ENCODE data around the gene NARS2.

Gene NARS2

DNA sequence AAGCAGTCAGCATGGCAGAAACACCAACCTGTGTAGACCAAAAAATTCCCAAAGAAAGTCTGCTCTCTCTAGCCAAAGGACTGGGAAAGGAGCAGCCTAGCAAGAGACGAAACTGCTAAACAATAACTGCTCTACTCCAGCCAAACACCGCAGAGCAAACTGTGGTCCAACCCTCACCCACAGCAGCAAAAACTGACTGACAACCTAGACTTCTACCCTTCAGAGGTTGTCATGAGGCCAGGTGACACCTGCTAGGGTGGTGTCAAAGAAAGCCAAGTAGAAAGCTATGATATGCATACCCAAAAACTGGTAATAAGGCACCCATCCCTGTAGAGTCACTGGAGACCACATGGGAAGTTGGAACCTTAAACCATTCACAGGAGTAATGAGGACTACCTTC lies 168.9 kb downstream of the NARS2 start:
- DNase-seq = no peak

DNA sequence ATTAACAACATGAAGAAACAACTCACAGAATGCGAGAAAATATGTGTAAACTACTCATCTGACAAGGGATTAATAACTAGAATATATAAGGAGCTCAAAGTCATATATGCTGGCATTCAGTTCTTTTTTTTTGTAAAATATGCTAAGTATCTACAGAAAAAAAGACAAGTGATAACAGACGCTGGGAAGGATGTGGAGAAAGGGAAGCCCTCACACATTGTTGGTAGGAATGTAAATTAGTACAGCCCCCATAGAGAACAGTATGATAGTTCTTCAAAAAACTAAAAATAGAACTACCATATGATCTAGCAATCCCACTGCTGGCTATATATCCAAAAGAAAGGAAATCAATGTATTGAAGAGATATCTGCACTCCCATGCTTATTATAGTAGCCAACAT lies 170.9 kb downstream of the NARS2 start:
- no peak for DNase-seq

DNA sequence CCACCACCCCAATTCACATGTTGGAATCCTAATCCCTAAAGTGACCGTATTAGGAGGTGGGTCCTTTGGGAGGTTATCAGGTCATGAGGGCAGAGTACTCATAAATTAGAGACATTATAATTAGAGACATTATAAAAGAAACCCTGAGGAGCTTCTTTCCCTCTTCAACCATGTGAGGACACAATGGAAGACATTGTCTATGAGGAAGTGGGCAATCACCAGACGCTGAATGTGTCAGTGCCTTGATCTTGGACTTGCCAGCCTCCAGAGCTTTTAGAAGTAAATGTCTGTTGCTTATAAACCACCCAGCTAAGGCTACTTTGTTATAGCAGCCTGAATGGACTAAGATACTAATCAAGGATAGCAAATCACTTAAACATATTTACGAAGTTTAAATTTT lies 171.8 kb downstream of the NARS2 start:
- no peak for DNase-seq

DNA sequence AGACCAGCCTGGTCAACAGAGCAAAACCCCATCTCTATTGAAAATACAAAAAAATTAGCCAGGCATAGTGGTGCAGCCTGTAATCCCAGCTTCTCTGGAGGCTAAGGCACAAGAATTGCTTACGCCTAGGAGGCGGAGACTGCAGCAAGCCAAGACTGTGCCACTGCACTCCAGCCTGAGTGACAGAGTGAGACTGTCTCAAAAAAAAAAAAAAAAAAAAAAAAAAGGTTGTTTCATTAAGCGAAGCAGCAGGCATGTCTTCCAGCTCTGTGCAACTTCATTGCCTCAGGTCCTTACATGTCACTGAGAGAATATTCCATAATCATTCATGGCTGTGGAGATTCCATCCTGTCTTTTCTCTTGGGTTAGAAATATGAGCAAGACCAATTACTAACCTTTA lies 174.0 kb downstream of the NARS2 start:
- DNase-seq = no peak

DNA sequence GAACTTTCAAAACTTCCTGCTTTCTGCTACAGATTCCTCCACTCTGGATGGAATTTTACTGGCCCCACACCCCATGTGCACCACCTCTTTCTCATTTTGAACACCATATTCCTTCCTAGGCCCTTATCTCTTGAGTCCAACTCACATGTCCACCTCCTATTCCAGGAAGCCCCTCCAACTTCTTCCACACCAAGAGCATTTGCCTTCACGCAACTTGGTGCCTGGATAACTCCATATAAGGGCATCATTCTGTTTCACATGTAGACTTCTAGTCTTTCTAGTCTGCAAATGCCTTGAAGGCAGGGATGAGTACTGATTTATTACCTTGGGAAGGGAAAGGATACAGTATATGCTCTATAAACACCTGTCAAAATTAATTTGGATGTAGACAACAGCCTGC lies 174.5 kb downstream of the NARS2 start:
- DNase-seq = no peak

DNA sequence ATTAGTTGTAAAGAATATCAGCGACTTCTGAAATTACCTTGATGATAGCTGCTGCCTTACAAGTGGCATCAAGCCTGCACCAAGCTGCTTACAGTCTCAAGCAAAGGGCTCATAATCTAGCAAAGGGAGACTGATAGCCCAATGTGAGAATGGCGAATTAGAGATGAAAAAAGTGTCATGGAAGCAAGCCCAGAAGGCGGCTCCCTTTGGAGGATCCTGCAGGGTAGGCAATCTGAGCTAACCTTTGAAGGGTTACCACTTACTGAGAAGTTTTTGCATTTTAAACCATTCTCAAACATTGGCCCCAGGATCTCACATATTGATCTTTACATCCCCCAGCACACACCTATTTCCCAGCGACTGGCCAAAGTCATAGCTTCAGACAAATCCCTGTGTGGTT lies 175.5 kb downstream of the NARS2 start:
- DNase-seq = no peak

DNA sequence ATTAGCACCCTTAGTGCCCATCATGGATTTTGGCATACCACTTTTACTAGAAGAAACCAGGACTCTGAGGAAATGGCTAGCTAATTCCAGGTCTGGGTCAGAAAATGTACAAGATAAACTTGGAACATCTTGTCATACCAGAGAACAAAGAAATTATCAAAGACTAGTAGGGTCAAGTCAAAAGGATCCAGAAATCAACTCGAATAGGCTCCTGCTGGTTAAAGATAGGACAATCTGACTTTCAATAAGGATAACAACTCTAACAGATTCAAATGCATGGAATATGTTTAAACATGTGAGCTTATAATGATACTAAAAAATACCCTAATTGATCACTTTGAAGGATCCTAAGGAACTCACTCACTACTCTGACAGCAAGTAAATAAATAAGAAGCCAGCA lies 175.9 kb downstream of the NARS2 start:
- no peak for DNase-seq

DNA sequence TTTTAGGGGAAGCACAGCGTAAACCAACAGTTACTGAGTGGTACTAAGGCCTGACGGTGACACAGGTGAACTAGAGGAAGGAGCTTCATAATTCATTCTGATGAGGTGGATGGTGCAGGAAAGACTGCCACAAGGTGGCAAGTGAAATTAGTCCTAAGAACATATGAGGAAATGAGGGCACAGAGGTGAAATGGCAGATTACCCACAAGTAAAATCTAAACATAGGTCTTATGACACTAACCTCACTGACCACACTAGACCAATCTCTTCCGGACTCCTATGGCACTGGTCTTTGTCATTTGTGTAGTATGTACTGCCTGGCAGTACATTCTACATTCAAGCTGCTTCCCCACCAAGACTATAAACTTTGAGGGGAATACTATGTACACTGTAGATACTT lies 177.3 kb downstream of the NARS2 start:
- peak; percentile 89 to 90 for DNase-seq

DNA sequence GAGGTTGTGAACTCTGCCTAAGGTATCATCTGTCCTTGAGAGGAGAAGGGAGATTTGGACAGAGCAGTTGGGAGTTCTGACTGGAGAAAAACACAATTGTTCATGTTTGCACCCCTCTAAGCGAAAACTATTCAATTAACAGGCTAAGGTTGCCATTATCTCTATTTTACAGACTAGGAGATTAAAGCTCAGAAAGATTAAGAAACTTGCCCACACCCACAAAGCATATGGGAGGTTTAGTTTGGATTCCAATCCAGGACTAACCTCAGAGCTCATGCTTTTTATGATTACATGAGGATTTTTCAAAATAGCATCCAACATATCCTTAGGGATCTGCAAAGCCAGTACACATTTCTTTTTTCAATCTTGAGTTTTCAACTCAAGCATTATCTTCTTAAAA lies 179.1 kb downstream of the NARS2 start:
- DNase-seq = no peak

DNA sequence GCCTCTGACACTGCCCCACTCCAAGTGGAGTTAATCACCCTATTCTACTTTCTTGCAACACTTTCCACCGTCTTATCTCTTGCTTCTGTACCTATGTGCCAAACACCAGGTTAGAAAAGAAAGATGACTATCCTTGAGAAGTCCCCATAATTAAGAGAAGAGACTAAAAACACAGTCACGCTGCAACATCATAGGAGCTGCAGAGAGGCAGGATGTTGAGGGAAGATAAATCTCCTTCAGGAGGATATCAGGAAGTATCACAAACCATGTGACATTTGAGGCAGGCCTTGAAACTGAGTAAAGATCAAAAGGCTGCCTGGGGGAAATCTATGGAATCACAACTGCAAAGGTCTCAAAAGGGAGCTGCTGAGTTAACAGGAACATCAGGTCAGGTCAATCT lies 181.8 kb downstream of the NARS2 start:
- DNase-seq = no peak

DNA sequence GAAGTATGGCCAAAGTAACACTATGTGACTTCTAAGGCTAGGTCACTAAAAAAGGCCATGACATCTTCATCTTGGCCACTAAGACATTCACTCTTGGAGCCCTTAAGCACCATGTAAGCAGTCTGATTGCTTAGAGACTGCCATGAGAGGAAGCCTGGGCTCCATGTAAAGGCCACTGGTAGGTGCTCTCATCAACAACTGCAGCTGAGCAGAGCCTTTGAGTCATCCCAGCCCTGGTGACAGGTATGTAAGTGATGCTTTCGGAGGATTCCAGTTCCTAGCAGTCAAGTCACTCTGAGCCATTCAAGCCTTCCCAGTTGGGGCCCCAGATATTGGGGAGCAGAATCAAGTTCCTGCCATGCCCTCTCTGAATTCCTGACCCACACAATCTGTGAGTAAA lies 183.2 kb downstream of the NARS2 start:
- DNase-seq = no peak

DNA sequence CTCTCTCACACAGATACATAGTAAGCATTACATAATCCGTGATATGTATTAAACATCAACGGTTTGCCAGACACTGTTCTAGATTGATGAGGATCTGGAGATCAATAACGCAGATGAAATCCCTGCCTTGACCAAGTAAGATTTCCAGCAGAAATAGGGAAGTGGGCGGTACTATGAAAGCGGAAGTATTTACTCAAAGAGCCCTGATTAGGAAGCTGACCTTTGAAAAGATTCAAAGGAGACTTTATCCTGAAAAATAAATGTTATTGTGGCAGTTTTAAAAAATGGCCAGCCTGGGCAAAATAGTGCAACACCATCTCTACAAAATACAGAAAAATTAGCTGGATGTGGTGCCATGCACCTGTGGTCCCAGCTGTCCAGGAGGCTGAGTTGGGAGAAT lies 183.9 kb downstream of the NARS2 start:
- DNase-seq = no peak

DNA sequence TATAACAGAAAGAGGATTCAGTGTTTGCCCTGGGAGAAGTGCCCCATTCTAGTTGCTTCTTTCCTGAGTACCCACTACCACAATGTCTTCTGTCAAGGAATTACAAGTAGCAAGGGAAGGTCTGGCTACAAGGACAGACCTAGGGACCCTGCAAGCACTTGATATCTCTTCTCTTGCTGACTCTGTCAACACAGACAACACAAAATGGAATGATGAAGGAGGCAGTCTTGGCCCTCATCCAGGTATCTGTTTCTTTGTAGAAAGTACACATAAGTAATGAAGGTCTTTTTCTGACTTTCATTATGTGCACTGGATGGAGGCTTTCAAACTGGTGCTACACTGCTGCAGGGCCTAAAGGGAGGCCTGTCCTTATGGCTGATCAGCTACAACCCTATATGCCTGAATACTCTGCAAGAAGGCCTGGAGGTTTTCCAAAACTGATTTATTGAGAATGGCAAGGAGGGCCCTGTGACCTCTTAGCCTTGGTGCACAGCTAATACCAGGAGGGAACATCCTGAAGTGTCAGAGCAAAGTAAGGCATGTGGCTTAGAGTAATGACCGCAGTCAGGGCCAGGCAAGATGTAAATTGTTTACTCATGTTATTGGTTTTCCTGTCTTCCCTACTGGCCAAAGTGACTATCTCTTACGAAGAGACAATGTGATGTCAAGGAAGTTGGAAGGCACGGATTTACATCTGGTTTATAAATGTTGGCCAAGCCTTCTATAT lies 188.3 kb downstream of the NARS2 start:
- DNase-seq = no peak
